HG03520 (cell line): Measurements from ENCODE around the gene CRAMP1.
"Not testable (repeated sequence)": the region's sequence is repeated elsewhere in the genome, so short reads cannot be mapped to it uniquely, and the experiment has no call there.

Source experiments
- ATAC-seq: cut with Tn5 transposase; IDR thresholded peaks from one replicate; pipeline ENCODE4 v1.9.1; 2021; ENCODE audit warnings: mild to moderate bottlenecking, moderate library complexity; ENCODE audit not compliant: unreplicated experiment

The CRAMP1 gene

GRCh38 chr16:1677339-1677738 is 65.2 kb downstream of the CRAMP1 start:
- no peak for ATAC-seq

- ATAC-seq: peak; percentile 92
Observed at GRCh38 chr16:1677942-1678499, 65.9 kb downstream of the CRAMP1 start, which contains the start of gene JPT2. TSS of gene JPT2 (plus strand) at chr16:1678279. CDS start at chr16:1678313, 34 bp downstream.

GRCh38 chr16:1678500-1679098 is 66.4 kb downstream of the CRAMP1 start:
- ATAC-seq: peak; percentile 10

GRCh38 chr16:1680361-1680760 is 68.2 kb downstream of the CRAMP1 start:
- no peak for ATAC-seq

- ATAC-seq: no peak
Observed at GRCh38 chr16:1681032-1681431, 68.9 kb downstream of the CRAMP1 start.

GRCh38 chr16:1687427-1688316 is 75.5 kb downstream of the CRAMP1 start:
- ATAC-seq: no peak

- ATAC-seq: no peak
Observed at GRCh38 chr16:1688807-1689560, 76.8 kb downstream of the CRAMP1 start.

GRCh38 chr16:1689853-1690252 is 77.7 kb downstream of the CRAMP1 start:
- no peak for ATAC-seq

GRCh38 chr16:1690810-1691209 is 78.7 kb downstream of the CRAMP1 start:
- ATAC-seq: no peak

GRCh38 chr16:1691276-1691675 is 79.1 kb downstream of the CRAMP1 start:
- ATAC-seq: no peak

GRCh38 chr16:1691956-1692355 is 79.8 kb downstream of the CRAMP1 start:
- ATAC-seq: no peak

GRCh38 chr16:1696863-1697262 is 84.7 kb downstream of the CRAMP1 start:
- ATAC-seq: no peak

GRCh38 chr16:1698680-1699079 is 86.5 kb downstream of the CRAMP1 start:
- no peak for ATAC-seq

GRCh38 chr16:1700246-1700645 is 88.1 kb downstream of the CRAMP1 start:
- no peak for ATAC-seq

- ATAC-seq: no peak
Observed at GRCh38 chr16:1701216-1701878, 89.2 kb downstream of the CRAMP1 start.

- ATAC-seq: not testable (repeated sequence)
Observed at GRCh38 chr16:1705324-1705687, 93.1 kb downstream of the CRAMP1 start.

GRCh38 chr16:1705688-1706385 is 93.7 kb downstream of the CRAMP1 start, which contains the start of gene MAPK8IP3:
TSS of gene MAPK8IP3 (plus strand) at chr16:1706195. CDS start at chr16:1706340, 145 bp downstream.
- peak; percentile 62 for ATAC-seq

GRCh38 chr16:1706386-1707192 is 94.4 kb downstream of the CRAMP1 start:
- peak; percentile 20 for ATAC-seq

- no peak for ATAC-seq
Observed at GRCh38 chr16:1707193-1707790, 95.1 kb downstream of the CRAMP1 start.
